HG03196 (cell line): Measurements from ENCODE around the gene PRKN.
"Not testable (repeated sequence)": the region's sequence is repeated elsewhere in the genome, so short reads cannot be mapped to it uniquely, and the experiment has no call there.

Experiments used
- ATAC-seq: cut with Tn5 transposase; IDR thresholded peaks from one replicate; pipeline ENCODE4 v1.9.1; 2021; ENCODE audit not compliant: unreplicated experiment

PRKN gene

DNA sequence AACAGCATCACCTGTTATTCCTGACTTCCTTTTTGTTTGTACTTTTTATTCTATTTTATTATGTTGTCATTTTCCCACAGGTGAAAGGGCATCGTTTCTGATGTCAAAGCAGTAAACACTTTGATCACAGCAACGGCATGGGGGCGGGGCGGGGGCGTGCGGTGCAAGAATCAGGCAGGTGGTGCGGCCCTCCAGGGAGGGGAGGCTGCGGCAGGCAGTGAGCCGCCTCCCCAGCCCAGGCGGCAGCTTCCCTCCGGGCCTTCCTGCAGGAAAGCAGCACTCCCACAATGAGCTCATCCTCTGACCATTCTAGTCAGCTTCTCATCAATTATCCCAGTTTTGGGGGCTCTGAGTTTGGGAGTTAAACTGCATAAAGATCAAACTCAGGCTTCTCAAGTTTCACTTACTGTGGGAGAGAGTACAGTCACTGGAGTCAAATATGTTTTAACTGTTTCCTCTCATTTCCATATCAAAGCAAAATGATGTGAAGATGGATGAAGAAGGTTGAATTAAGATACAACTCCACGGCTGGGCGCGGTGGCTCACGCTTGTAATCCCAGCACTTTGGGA is 845.3 kb downstream of the PRKN start:
- ATAC-seq, result no peak

- no peak for ATAC-seq
Observed at GRCh38 chr6:161880056-161880455, 847.5 kb downstream of the PRKN start.

- no peak for ATAC-seq
Observed at GRCh38 chr6:161876231-161876630, 851.3 kb downstream of the PRKN start.

GRCh38 chr6:161870236-161870901 is 857.2 kb downstream of the PRKN start:
- no peak for ATAC-seq

DNA sequence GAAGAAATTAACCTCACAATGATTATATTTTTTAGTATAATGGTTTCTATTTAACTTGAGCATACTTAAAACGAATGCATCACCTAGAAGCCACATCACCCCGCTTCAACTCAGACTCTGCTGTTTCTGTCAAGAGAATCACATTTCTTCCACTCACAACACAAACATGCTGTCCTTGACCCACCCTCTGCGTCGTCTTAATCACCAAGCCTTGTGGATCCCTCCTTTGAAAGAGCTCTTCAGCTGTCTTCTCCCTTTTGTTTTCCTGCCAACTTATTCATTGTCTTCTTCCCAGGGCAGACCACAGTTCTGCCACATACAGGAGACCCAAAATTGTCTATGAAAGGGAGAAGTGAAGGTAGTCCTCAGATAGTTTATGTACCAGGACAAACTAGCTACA is 858.1 kb downstream of the PRKN start:
- ATAC-seq, result no peak

- no peak for ATAC-seq
Observed at GRCh38 chr6:161866570-161866969, 861.0 kb downstream of the PRKN start.

GRCh38 chr6:161861061-161861460 is 866.5 kb downstream of the PRKN start:
- ATAC-seq, result not testable (repeated sequence)

DNA sequence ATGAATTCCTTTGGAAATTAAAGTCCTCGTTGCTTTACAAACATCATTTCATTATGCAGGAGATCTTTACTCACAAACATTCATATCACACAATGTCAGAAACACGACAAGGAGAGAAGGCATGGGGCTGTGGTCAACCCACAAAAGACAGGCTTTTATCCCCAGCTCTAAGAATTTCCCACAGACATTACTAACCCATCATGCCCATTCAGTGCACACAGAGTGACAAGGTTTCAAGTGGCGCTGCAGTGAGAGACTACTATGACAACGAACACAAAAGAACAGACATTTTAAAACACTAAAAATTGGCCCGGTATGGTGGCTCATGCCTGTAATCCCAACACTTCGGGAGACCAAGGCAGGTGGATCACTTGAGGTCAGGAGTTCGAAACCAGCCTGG is 873.9 kb downstream of the PRKN start:
- ATAC-seq, result no peak

DNA sequence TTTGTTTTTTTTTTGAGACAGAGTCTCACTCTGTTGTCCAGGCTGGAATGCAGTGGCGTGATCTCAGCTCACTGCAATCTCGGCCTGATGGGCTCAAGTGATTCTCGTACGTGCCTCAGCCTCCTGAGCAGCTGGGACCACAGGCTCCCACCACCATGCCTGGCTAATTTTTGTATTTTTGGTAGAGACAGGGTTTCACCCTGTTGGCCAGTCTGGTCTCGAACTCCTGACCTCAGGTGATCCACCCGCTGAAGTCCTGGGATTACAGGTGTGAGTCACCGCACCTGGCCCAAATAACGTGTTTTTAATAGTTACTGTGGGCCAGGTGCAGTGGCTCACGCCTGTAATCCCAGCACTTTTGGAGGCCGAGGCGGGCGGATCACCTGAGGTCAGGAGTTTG is 876.1 kb downstream of the PRKN start:
- not testable (repeated sequence) for ATAC-seq

GRCh38 chr6:161850562-161850961 is 877.0 kb downstream of the PRKN start:
- ATAC-seq, result no peak

- ATAC-seq, result no peak
Observed at GRCh38 chr6:161847628-161848027, 879.9 kb downstream of the PRKN start.

GRCh38 chr6:161844804-161845203 is 882.8 kb downstream of the PRKN start:
- no peak for ATAC-seq

- no peak for ATAC-seq
Observed at GRCh38 chr6:161843066-161843465, 884.5 kb downstream of the PRKN start.

- no peak for ATAC-seq
Observed at GRCh38 chr6:161840380-161840779, 887.2 kb downstream of the PRKN start.

GRCh38 chr6:161838306-161839035 is 889.1 kb downstream of the PRKN start:
- no peak for ATAC-seq

- no peak for ATAC-seq
Observed at GRCh38 chr6:161837854-161838253, 889.7 kb downstream of the PRKN start.

DNA sequence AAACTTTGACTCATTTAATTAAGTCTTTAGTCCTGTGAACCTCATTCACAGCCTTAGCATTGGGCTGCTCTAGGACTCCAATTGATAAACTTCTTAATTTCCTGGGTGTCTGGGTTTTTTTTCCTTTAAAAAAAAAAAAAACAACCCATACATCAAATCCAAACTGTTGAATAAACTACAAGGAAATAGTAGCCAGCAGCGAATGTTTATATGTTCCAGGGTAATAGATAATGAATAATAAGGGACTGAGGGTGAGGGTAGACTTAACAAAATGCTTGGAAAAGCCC is 890.2 kb downstream of the PRKN start:
- no peak for ATAC-seq

DNA sequence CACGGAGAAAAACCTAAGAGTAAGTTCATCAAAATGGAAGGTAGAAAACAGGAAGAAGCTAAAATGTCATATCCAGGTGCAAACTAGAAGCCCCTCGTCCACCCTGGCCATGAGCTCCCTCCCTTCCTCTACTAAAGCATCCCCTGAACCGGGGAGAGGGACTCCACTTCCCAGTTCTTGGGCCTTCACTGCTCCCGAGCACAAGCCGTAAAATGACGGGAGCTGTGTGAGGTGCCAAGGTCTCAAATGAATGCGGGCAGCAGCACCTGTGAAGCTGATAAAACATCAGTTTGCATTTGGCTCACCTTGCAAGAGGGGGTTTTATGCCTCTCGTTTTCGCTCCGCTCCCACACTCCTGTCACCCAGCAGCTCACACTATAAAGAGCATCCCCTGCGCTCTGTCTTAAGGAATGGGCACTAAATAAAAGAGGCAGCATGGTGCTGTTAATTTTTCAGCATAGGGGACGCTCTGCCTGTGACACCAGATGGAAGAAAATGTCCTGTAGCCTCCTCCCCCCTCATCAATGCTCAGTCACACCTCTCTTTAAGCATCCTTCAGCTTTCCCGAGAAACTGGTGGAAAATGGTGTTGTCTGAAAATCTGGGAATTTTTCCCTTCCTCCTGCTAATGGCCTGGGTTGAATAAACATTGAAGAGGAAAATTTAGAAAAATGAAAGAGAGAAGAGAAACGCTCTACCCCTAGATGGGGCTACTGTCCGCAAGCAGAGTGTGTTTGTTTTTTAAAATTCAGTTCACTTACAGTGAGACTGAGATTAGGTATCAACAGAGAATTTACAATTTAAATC is 890.7 kb downstream of the PRKN start:
- ATAC-seq, result no peak

GRCh38 chr6:161835500-161836215 is 891.9 kb downstream of the PRKN start:
- no peak for ATAC-seq

DNA sequence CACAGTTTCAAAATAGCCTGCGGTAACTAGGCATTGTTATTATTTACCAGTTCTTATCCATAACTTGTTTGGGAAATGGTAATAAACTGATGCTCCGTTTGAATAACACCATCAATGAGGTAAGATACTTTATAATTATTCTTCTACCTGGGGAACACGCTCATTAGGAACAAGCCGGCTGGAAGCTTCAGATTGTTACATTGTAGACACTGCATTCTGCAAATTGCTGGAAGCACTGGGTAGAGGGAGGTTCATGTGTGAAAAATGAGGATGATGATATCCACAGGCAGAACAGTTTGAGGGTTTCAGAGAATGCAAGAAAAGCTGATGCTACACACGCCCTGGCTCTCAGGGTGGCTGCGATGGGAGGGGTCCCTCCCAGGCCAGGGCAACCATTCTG is 893.1 kb downstream of the PRKN start:
- ATAC-seq, result no peak
